GM12874 (cell line): ENCODE results near the gene GTF2H3.

Experiments used
- TF ChIP-seq, protein P1 (sequence below): IDR thresholded peaks from 2 replicates; pipeline ENCODE4 v1.5.1; 2011; ENCODE audit warnings: low read depth, mild to moderate bottlenecking, control low read depth, low read length, moderate library complexity; ENCODE audit not compliant: insufficient read depth

GTF2H3 gene

DNA sequence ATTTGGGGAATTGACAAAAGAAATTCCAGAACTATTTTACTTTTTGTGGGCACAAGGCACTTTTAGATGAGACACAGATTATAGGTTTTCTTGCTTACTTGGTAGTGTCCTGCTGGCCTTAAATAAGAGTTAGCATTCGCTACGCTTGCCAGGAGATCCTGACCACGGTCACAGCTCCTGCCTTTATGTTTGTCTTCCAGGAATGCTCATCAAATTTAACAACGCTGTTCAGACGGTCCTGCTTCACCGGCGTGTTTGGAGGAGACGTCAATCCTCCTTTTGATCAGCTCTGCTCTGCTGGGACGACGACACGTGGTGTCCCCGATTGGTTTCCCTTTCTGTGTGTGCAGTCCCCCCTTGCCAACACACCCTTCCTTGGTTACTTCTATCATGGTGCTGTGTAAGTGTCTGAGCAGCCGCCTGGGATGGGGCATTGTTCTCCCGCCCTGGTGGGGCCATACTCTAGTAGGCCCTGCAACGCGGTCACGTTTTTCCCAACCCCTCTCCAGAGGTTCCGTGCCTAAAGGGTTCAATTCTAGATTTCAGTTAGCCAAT is 53.1 kb downstream of the GTF2H3 start:
- TF ChIP-seq, protein P1, sequence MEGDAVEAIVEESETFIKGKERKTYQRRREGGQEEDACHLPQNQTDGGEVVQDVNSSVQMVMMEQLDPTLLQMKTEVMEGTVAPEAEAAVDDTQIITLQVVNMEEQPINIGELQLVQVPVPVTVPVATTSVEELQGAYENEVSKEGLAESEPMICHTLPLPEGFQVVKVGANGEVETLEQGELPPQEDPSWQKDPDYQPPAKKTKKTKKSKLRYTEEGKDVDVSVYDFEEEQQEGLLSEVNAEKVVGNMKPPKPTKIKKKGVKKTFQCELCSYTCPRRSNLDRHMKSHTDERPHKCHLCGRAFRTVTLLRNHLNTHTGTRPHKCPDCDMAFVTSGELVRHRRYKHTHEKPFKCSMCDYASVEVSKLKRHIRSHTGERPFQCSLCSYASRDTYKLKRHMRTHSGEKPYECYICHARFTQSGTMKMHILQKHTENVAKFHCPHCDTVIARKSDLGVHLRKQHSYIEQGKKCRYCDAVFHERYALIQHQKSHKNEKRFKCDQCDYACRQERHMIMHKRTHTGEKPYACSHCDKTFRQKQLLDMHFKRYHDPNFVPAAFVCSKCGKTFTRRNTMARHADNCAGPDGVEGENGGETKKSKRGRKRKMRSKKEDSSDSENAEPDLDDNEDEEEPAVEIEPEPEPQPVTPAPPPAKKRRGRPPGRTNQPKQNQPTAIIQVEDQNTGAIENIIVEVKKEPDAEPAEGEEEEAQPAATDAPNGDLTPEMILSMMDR: no peak

DNA sequence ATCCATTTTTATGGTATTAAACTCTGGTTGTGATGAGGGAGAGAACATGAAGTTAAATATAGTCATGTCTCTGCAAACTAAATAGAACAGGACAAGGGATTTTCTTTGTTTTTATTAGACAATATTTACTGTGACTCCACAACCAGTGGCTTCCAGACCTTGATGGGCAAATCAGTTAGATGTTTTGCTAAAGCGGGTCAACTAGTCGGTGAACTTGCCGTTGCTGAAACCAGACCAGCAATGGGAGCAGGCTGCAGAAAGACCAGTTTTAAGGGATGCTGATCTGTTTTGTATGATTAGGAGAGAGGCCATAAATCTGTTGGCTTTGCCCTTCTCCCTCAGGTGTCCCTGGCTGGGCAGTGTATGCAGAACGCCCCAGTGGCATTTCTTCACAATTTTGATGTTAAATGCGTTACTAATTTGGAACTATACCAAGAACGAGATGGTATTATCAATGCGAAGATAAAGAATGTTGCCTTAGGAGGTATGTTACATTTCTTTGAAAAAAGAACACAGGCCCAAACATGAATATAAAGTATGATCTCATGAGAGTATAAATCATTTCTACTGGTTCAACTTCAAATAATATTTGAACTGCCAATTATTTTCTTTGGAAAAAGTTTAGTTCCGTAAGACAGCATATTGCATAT is 56.7 kb downstream of the GTF2H3 start:
- TF ChIP-seq, protein P1: no peak

DNA sequence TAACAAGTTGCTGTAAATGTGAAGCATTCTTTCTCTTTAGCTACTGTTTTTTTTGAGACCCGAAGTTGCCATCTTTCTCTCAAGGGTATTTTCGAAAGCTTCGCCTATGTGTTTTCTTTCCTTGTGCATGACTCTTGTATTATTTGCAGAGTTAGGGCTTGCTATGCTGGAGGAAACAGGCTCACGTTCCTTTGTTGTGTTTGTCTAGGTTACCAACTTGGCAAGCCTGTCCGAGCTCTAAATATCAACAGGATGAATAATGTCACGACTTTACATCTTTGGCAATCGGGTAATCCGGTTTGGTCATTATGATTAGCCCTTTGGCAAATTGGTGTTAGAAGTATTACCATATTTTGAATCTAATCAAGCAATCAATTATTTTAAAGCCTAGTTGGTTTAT is 62.6 kb downstream of the GTF2H3 start:
- TF ChIP-seq, protein P1: no peak

DNA sequence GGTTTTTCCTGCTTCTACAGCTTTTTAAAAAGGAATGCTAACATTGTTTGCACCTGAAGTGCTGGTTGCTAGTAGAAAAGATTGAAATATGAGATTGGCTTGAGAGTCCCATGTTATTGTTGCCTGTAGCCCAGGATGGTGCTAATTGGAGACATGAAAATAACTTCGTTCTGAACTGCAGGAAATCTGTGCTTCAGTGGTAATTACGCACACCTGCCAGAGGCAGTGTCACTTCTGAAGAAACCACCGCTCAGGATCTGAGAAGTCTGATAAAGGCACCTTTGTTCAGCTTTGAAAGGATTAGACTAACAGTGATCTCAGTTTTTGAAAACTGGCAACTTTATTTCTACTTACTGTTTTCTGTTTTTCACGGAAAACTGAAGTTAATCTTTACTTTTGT is 63.0 kb downstream of the GTF2H3 start:
- TF ChIP-seq, protein P1: no peak

DNA sequence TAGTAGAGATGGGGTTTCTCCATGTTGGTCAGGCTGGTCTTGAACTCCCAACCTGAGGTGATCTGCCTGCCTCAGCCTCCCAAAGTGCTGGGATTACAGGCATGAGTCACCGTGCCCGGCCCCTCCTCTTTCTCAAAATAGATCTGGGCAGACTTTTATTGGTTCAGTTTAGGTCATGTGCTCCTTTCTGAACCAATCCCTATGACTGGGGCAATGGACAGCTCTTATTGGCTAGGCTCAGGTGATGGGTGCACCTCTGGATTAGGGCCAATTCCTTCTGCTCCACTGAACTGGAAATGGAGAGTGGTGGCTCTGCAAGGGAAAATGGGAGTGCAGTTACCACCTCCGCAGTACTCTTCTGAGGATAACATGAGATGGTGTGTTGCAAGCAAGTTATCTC is 72.3 kb downstream of the GTF2H3 start:
- TF ChIP-seq, protein P1: no peak

DNA sequence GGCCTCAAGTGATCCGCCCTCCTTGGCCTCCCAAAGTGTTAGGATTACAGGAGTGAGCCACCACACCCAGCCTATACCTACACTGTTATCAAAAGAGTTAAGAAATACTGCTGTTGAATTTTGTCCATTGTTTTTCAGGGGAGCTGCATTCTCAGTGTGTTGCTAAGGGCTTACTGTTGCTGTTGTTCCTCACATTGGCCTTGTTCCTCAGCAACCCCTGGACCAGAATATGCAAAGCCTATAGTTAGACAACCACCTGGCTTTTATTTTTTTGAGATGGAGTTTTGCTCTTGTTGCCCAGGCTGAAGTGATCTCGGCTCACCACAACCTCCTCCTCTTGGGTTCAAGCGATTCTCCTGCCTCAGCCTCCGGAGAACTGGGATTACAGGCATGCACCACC is 73.8 kb downstream of the GTF2H3 start:
- TF ChIP-seq, protein P1: no peak
